Hair follicle dermal papilla cell (primary cell): ENCODE measurements around the gene ANKRD42. TPM values are rescaled to one million over a fixed set of nuclear protein-coding genes. Genes with fewer than 3 reads are reported as not detected.

Experiments
- small RNA-seq: library from RNA; depleted of rRNA; stranded (forward); fragments of <200 nt; gene quantifications from one replicate; pipeline ENCODE3, GENCODE V24; 2012
- total RNA-seq: library from RNA; depleted of rRNA; stranded (reverse); fragments of >200 nt; gene quantifications from 2 replicates; pipeline ENCODE4 v1.2.3, GENCODE V29; 2012

Gene ANKRD42
- 11.3 and 14.3 TPM in 2 replicates for total RNA-seq

GRCh38 chr11:83193315-83194280 lies at the start of gene ANKRD42:
TSS of gene ANKRD42 (plus strand) at chr11:83193712. CDS start at chr11:83194671, 959 bp downstream.

GRCh38 chr11:83156996-83157593 lies 36.4 kb upstream of the ANKRD42 start, which contains the start of gene PCF11:
TSS of gene PCF11 (plus strand) at chr11:83157131. CDS start at chr11:83157440, 309 bp downstream.

GRCh38 chr11:83285771-83286528 lies 92.4 kb downstream of the ANKRD42 start, which contains the start of gene CCDC90B:
TSS of gene CCDC90B (minus strand) at chr11:83286367. CDS start at chr11:83285972, 395 bp downstream.

Small RNA genes lying within 50 kb of the gene (small RNA-seq; reads per million reads assigned to genes)
- gene AP000873.5 = not detected

Other genes starting within 250 kb of the ANKRD42 start
- gene RAB30, start 121.8 kb upstream of the ANKRD42 start, total RNA-seq = 52.2 and 52.7 TPM in 2 replicates
- 49.3 and 55.5 TPM in 2 replicates for gene PCF11, start 36.6 kb upstream of the ANKRD42 start, total RNA-seq
- 41.2 and 41.4 TPM in 2 replicates for gene CCDC90B, start 92.7 kb downstream of the ANKRD42 start, total RNA-seq